Activated T-helper 1 cell treated with Interleukin-2 at 50 U/mL for 16 hours (primary cell): ENCODE data around the gene SLC15A5.

Experiments
- DNase-seq: peaks from one replicate; pipeline ENCODE4 v3.0.0-alpha.2; 2020; ENCODE audit warnings: low read depth

The SLC15A5 gene

DNA sequence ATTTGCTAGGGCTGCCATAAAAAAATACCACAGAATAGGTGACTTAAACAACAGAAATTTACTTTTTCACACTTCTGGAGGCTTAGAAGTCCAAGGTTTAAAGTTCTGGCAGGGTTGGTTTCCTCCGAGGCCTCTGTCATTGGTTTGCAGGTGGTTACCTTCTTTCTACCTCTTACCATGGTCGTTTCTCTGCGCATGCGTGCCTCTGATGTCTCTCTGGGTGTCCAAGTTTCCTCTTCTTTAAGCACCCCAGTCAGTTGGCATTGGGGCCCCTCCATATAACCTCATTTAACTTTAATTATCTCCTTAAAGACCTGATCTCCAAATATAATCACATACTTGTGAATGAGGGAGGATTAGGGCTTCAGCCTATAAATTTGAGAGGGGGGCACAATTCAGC is 103.2 kb downstream of the SLC15A5 start:
- DNase-seq = no peak

DNA sequence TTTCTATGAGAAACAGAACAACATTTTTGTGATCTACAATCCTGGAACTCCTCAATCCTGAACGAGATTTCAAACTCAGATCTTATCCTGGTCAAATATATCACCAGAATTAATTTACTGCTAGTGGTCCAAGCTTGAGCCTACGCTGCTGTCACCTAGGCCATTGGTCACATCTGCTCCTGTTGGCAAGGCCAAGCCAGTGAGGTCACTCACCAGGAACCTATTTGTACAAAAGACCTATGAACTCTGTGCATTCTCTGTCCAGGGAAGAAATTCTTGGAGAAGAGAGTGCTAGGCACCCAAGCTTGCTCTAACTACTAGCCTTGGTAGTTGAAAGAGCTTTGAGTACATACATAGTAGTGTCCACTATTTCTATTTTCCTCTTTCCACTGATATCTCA is 106.1 kb downstream of the SLC15A5 start:
- DNase-seq = no peak

DNA sequence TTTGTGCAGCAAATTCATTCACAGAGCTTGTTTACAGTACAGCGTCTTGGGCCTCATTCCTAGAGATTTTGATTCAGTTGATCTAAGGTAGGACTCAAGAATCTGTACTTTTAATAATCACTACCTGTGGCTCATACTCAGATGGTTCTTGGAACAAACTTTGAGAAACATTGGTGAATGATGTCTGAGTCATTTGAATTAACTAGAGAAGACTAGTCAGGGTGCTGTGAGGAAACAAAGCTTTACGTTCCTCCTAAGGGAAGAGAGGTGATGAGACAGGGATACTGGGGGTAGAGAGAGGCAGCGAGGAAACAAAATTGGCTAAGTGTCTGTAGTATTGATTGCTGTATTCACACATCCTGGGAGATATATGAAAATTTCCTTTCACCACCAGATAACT is 109.4 kb downstream of the SLC15A5 start:
- no peak for DNase-seq

DNA sequence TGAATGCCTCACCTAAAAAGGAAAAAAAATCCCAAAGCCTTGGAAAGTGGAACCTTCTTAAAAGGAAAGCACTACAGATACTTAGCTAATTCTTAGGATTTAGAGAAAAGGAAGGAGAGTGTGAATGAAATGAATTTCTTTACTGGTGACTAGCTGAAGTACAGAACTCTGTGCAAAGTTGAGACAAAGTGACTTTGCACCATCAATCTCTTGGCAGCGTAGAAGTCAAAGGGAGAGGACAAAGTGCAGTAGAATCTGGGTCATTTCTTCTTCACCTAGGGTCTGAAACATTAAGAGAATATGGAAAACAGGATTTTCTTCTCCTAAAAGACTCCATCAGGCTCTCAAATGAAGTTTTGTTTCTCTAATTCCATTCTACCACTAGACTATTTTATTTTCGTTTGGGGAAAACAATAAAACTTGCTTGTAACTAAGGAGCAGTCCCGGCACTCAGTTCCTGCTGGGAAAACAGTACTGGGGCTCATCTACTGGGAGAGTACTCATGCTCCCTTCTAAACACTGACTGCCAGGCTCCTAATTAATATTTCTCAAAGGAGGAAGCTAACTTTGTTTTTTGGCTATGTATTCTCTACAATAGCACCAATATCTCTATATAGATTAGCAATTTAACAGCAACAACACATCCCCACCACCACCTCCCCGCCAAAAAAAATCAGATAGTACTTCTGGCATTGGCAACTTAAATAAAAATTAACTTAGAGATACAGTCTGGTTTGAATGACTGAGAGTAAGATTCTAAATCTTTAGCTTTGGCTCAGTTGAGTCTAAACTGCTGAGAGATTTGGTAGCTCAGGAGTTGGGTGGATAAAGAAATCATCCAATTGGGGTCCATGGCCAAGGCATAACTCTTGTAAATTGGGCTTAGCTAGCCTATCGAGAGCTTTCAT is 110.7 kb downstream of the SLC15A5 start:
- DNase-seq = no peak

DNA sequence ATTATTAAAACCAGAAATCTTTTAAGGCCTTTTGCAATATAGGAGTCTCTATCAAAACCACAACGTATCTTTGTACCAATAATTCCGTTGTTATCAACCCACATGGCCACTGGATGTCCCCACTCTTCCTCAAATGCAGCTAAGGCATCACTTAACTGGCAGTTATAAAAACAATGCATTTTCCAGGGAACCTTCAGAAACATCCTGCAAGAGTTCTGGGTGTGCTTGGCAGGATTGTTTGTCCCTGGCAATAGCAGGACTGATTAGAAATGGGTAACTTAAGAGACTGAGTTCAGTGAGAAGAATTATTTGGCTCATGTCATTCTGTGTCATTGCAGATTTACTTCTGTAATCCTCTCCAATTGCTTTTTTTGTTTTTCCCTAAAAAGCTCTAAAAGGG is 112.0 kb downstream of the SLC15A5 start:
- no peak for DNase-seq

DNA sequence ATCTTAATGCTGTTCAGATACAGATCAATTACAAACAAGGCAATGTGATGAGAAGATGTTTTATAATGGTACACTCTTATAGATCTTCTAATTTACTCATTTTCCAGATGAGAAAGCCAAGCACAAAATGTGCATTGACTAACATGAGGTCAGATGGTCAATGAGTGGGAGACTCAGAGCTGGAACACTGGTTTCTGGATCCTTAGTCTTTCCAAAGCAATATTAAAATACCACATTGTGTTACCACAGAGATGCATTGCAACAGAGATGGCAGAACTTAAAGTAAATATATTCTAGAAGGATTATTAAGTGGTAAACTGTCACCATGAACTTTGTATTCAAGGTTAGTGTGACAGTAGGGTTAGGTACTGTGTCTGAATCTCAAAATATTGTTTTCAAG is 113.6 kb downstream of the SLC15A5 start:
- DNase-seq = no peak

DNA sequence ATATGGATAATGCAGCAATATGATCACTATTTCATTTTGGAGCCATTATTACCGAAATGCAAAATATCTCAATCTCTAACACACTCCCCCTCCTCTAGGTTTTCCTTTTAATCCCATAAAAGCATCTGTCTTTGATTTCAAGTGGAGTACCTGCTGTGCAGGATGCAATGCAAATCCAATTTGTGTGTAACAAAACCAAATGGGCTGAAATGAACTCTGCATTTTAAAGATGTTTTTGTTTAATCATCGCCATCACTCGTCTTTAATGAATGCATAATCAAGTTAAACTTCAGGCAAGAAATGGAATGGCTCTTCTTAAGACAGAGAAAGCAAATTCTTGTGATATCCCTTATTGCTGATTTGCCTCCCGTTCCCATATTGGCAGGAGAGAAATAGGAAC is 114.3 kb downstream of the SLC15A5 start:
- DNase-seq = no peak

DNA sequence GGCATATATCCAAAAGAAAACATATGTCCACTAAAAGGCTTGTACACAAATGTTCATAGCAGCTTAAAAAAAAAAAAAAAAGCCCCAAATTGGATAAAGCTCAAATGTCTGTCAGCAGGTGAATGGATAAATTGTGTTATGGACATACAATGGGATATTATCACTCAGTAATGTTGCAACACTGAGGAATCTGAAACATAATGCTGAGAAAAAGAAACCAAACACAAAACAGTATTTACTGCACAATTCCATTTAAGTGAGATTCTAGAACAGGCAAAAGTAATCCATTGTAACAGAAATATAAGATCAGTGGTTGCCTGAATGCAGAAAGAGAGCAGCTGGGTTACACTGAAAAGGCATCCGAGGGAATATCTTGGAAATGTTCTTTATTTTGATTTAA is 117.9 kb downstream of the SLC15A5 start:
- no peak for DNase-seq

DNA sequence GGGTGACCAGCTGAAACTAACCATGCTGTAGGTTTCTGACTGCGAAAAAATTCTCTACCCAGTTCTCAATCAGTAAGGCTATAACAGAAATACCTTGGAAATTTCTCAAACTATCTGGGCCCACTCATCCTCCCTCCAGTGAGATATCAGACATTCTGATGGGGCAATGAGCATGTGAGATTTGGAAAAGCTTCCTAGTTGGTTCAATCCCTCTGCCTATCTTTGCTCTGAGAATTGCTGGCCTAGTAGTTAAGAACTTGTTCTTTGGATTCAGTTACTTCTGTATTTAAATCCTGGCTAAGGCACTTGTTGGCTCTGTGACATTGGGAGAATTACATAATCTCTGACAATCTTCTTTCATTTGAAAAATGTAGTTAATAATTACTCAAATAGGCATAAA is 119.4 kb downstream of the SLC15A5 start:
- no peak for DNase-seq

DNA sequence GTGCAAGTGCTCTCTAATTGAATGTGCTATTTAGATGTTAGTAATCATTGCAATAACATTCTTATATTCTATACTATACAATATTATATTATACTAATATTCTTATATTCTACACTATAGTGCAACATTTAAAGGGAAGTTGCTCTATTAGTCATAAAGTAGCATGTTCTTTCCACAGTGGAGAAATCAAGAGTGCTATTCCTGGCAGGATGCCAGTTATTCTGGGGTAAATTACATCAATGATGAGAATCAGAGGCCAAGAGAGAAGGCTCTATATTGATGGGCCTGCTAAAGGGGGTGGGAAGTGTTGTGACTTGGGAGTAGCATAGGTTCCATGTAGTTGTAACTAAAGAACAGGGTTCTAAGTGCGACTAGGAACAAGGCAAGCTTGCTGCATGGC is 121.5 kb downstream of the SLC15A5 start:
- DNase-seq = no peak

DNA sequence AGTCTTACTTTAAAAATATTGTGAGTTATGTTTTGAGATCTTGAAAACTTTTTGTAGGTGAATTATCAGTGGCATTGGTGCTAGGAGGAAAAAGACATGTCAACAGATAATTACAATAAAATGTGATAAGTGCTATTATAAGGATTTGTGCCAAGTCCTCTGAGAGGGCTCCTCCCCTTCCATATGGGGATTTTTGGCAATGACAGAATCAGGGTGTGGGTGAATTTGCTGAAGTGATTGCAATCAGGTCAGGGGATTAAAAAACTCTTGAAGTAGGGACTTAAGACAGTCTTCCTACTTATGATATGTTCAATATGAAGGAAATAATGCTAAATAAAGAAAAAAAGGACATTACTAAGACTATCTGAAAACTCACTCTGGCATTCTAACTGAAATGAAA is 122.5 kb downstream of the SLC15A5 start:
- no peak for DNase-seq

DNA sequence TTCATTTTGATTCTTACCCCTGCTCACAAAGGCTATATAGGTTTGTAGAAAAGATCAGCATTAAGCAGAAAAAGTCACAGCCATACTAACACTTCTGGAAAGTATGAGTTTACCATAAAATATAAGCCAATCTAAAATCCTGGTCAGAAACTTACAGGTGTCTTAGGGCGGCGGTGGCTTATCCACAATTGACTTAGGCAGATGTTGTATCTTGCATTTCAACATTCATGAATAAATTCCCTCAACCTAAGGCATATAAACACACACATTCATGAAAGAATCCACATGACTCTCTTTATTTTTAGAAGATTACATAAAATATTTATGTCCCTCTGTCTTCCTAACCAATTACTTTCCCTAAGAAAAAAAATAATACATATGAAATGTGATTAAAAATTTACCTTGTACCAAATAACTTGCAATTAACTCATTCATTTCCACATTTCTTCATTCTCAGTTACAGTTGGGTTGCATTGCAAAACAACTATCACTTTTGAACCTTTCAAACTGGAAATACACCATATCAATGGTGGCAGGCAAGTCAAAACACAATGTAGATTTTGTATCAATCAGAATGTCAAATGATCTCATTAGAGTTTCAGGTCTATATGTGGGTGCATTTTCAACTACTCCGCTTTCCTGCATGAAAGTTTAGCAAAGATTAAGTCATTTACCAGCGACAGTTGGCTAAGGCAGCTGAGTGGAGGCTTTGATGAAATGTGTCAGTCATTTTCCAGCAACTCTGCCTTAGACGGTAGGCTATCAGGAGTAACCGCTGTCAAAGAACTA is 124.4 kb downstream of the SLC15A5 start:
- DNase-seq = no peak

DNA sequence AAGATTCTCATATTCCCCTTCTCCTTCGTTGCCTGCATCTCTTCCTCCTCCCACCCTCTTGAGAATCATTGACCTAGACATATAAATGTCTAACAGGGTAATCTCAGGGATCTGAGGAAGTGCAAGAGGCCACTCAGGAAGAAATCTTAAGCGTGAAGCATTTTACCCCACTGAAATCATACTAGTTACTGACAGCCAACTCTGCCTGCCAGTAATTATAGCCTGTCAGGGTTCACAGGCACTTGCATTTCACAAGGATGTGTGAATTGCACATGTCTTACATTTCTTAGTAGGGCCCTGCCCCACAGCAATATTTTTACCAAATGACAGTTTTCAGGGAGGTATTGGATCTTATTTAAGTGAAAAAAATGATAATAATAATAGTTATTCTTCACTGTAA is 127.2 kb downstream of the SLC15A5 start:
- no peak for DNase-seq

DNA sequence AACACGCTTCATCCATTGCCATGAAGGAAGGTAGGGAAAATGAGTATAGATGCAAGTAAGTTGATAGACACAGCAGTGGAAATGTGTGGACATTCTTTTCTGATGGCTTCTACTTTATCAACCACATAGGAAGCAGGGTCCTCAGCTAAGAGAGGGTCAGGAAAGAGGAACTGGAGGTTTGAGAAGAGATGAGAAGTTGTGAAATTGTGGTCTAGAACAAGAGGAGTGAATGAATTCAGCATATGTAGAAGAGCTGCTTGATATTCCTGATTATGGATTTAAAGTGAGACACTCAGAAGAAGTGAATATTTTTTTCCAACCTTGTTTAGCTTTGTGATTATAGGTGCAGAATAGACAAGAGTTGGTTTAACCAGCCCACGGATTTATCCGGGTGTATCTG is 128.5 kb downstream of the SLC15A5 start:
- no peak for DNase-seq
